Stomach (tissue), 4 donors: ENCODE measurements around the gene POFUT2.

Experiments
- CTCF ChIP-seq, 7 experiments: fragments of 450-650 bp in 4 of 7; fragments of 200-600 bp in 3 of 7; sonication (generic) in 3 of 7; IDR thresholded peaks; one replicate each; pipeline ENCODE4 v1.5.1; 2016 to 2019; ENCODE audit warnings: antibody characterized with exemption in 7 of 7, control low read depth in 2 of 7, mild to moderate bottlenecking in 1 of 7
- POLR2A ChIP-seq, 4 donors: fragments of 450-650 bp; IDR thresholded peaks; one replicate each; pipeline ENCODE4 v1.6.1; 2016; ENCODE audit warnings: antibody characterized with exemption in 4 of 4, control low read depth in 2 of 4, mild to moderate bottlenecking in 1 of 4, moderate library complexity in 1 of 4

- no peak for TF ChIP-seq POLR2A (IDR thresholded peaks at IDR 0.05)
- TF ChIP-seq CTCF (IDR thresholded peaks at IDR 0.05), result no peak
These were observed 13.3 kb upstream of the POFUT2 start for GRCh38 chr21:45300786-45301520.
